GM12878 (cell line): ENCODE data around the gene TMEM140. TPM values are rescaled to one million over a fixed set of nuclear protein-coding genes. Genes with fewer than 3 reads are reported as not detected.

Source experiments
- ATAC-seq: fragments of 200-7000 bp; cut with Tn5 transposase; 3 replicates; pipeline ENCODE4 v1.9.1; 2020; ENCODE audit warnings: mild to moderate bottlenecking, moderate library complexity
- BruUV-seq: library from RNA; stranded (reverse); fragments of 400-500 nt; replicated peaks from 2 replicates; lab custom pipeline; 2021; lab: Mats Ljungman, UMichigan
- CTCF ChIA-PET: fragments of 300-600 bp; sonication (Branson Sonifier 250); formaldehyde crosslinking; extraction: SDS; loops from one replicate; lab custom pipeline; 2021; ENCODE audit warnings: inconsistent platforms; lab: Yijun Ruan, JAX
- POLR2A ChIA-PET: fragments of 350-600 bp; formaldehyde crosslinking; extraction: SDS; loops from one replicate; lab custom pipeline; 2021; ENCODE audit warnings: inconsistent platforms; lab: Charles Lee
- RAD21 ChIA-PET: fragments of 300-600 bp; sonication (Branson Sonifier 250); formaldehyde crosslinking; loops from one replicate; lab custom pipeline; 2023; ENCODE audit warnings: antibody characterized with exemption; ENCODE audit not compliant: unreplicated experiment; lab: Charles Lee
- SMC1A ChIA-PET: fragments of 300-600 bp; sonication (Branson Sonifier 250); formaldehyde crosslinking; loops from one replicate; lab custom pipeline; 2023; ENCODE audit not compliant: unreplicated experiment, uncharacterized antibody; lab: Charles Lee
- DNase-seq: peaks from one replicate; pipeline ENCODE4 v3.0.0-alpha.2; 2011; ENCODE audit warnings: low read depth, low spot score
- FAIRE-seq: peaks from 3 replicates; lab custom pipeline; 2011; peaks lifted over from hg19 to GRCh38; lab: Jason Lieb, UNC
- H2AFZ ChIP-seq: 2 replicates; pipeline ENCODE4 v1.6.0; 2011; ENCODE audit warnings: low read depth, low read length, control low read depth; ENCODE audit not compliant: control insufficient read depth
- H3K27ac ChIP-seq: 2 replicates; pipeline ENCODE4 v1.5.1; 2011; ENCODE audit warnings: control low read depth; ENCODE audit not compliant: control insufficient read depth, insufficient read depth
- H3K27me3 ChIP-seq, 2 experiments: replicated peaks in 1 of 2; 2 replicates each; pipeline versions ENCODE4 v1.6.0 to v1.6.1; 2011; ENCODE audit warnings: low read length in 1 of 2; ENCODE audit not compliant: control insufficient read depth in 2 of 2, insufficient read depth in 2 of 2
- H3K36me3 ChIP-seq, 2 experiments: 2 replicates each; pipeline ENCODE4 v1.5.1; 2011; ENCODE audit warnings: low read length in 1 of 2; ENCODE audit not compliant: control insufficient read depth in 2 of 2, insufficient read depth in 2 of 2
- H3K4me1 ChIP-seq: 2 replicates; pipeline ENCODE4 v1.6.1; 2011; ENCODE audit warnings: mild to moderate bottlenecking, low read length, moderate library complexity, mixed read lengths; ENCODE audit not compliant: control insufficient read depth, insufficient read depth
- H3K4me2 ChIP-seq: 2 replicates; pipeline ENCODE4 v1.6.0; 2011; ENCODE audit warnings: control low read depth; ENCODE audit not compliant: control insufficient read depth, insufficient read depth
- H3K4me3 ChIP-seq: fragments of 200-600 bp; sonication (generic); 2 replicates; pipeline ENCODE4 v1.5.1; 2016
- H3K79me2 ChIP-seq: 2 replicates; pipeline ENCODE4 v1.6.0; 2011; ENCODE audit warnings: low read length; ENCODE audit not compliant: control insufficient read depth, insufficient read depth
- H3K9ac ChIP-seq: 2 replicates; pipeline ENCODE4 v1.8.0; 2011; ENCODE audit warnings: low read length, control low read depth, mixed read lengths; ENCODE audit not compliant: control insufficient read depth, insufficient read depth
- H3K9me3 ChIP-seq: replicated peaks from 3 replicates; pipeline ENCODE4 v1.5.1; 2011; ENCODE audit warnings: mild to moderate bottlenecking, low read length; ENCODE audit not compliant: control insufficient read depth, insufficient read depth
- H4K20me1 ChIP-seq: 2 replicates; pipeline ENCODE4 v1.6.0; 2011; ENCODE audit not compliant: control insufficient read depth, insufficient read depth
- IKZF2 ChIP-seq, 2 experiments: fragments of 450-650 bp; IDR thresholded peaks; 2 replicates each; pipeline ENCODE4 v1.6.1; 2017; ENCODE audit warnings: mild to moderate bottlenecking in 2 of 2, moderate library complexity in 2 of 2
- MXI1 ChIP-seq: fragments of 150-350 bp; IDR thresholded peaks from 2 replicates; pipeline ENCODE4 v1.6.1; 2011; ENCODE audit warnings: low read depth, mild to moderate bottlenecking, inconsistent platforms, low read length, improper control_type of control experiment
- MYC ChIP-seq: IDR thresholded peaks from 2 replicates; pipeline ENCODE4 v1.6.1; 2011; ENCODE audit warnings: mild to moderate bottlenecking, low read length, moderate library complexity, inconsistent platforms; ENCODE audit not compliant: insufficient read depth, insufficient replicate concordance, insufficient read length, severe bottlenecking
- NRF1 ChIP-seq: conservative IDR thresholded peaks from 2 replicates; pipeline ENCODE4 v1.6.1; 2011; ENCODE audit warnings: mild to moderate bottlenecking, low read depth, low read length, improper control_type of control experiment
- PAX8 ChIP-seq: fragments of 450-650 bp; IDR thresholded peaks from 2 replicates; pipeline ENCODE4 v1.6.1; 2017; ENCODE audit warnings: mild to moderate bottlenecking, moderate library complexity
- RBBP5 ChIP-seq: fragments of 200-600 bp; sonication (generic); conservative IDR thresholded peaks from 2 replicates; pipeline ENCODE4 v1.6.1; 2016
- ZNF274 ChIP-seq: IDR thresholded peaks from one replicate; pipeline ENCODE4 v1.8.0; 2011; ENCODE audit not compliant: insufficient read length, insufficient read depth
- WGBS: methylation state at CpG from one replicate; pipeline ENCODE4 v1.1.6; 2016; ENCODE audit warnings: low lambda C conversion rate; ENCODE audit not compliant: insufficient replicate concordance, insufficient coverage; ENCODE audit errors: missing lambda C conversion rate; 5-methylcytosine and 5-hydroxymethylcytosine counted together
- in situ Hi-C: fragments of 300-500 bp; cut with MboI; formaldehyde crosslinking; loops from 9 replicates; pipeline ENCODE4 v1.14.3; 2018; ENCODE audit warnings: mixed read lengths
- intact Hi-C: fragments of 100-400 bp; cut with micrococcal nuclease; formaldehyde crosslinking; loops from one replicate; pipeline ENCODE4 v1.14.2; 2022; ENCODE audit not compliant: unreplicated experiment
- polyA plus RNA-seq, 11 experiments: library from polyadenylated mRNA; depleted of rRNA in 4 of 11; unstranded in 6 of 11; stranded (reverse) in 5 of 11; fragments of >200 nt; fragmentation: Nextera tagmentation in 4 of 11; fragmentation: Illumina TruSeq in 1 of 11; extraction: Ambion mirVana in 4 of 11; extraction: Trizol in 1 of 11; gene quantifications; 1 replicate in 1 of 11; 2 replicates in 10 of 11; pipeline versions ENCODE4 v1.2.1 to v1.2.3, GENCODE V29; 2011 to 2016; ENCODE audit warnings: inconsistent platforms in 2 of 11, missing spikeins in 2 of 11, low read depth in 1 of 11
- total RNA-seq, 4 experiments: library from RNA; depleted of rRNA in 3 of 4; stranded (reverse); fragments of >200 nt in 3 of 4; fragmentation: Illumina TruSeq in 1 of 4; extraction: Trizol in 1 of 4; gene quantifications; 2 replicates each; pipeline versions ENCODE4 v1.2.1 to v1.2.3, GENCODE V29; 2013 to 2021
- TF ChIP-seq, protein P1 (sequence below): IDR thresholded peaks from 2 replicates; pipeline ENCODE4 v1.6.1; 2012; ENCODE audit warnings: low read length, inconsistent platforms
- TF ChIP-seq, protein P2 (sequence below): fragments of 450-650 bp; IDR thresholded peaks from 2 replicates; pipeline ENCODE4 v1.6.1; 2014; ENCODE audit warnings: mild to moderate bottlenecking
- TF ChIP-seq, protein P3 (sequence below): fragments of 450-650 bp; IDR thresholded peaks from 2 replicates; pipeline ENCODE4 v1.6.1; 2017; ENCODE audit warnings: borderline replicate concordance
- TF ChIP-seq, protein P4 (sequence below): fragments of 450-650 bp; formaldehyde crosslinking; IDR thresholded peaks from 2 replicates; pipeline ENCODE4 v1.4.0; 2020; ENCODE audit warnings: mild to moderate bottlenecking, moderate library complexity

The TMEM140 gene
- total and polyA plus RNA-seq, 10 of the 15 experiments (the other 5 are each of a cell fraction or from before 2014, with no cell fraction given): 0.85 to 20.7 (median 3.3) TPM

DNA sequence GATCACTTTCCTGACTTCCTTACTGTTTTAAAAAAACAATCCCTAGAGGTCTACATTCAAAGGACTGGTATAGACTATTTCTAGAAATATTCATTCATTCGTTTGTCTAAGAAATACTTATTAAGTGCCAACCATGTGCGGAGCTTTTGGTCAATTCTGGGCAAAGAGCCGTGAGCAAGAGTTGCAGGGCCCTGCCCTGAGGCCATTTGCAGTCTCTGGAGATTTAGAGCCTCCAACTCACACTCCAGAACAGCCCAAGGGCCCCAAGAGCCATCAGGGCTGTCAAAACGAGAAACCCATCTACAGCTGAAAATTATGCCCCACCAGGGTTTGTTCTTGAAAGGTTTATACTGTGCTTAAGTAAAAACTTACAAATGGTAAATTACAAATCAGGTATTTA lies 47.3 kb downstream of the TMEM140 start:
- H3K27ac ChIP-seq: no peak overlapping the region
- no peaks in the 10 kb centered on the region for H3K27me3 ChIP-seq
- H3K4me1 ChIP-seq: peaks cover 2% of the 10 kb centered on the region; the same call in 1 of the 2 replicates
- ChIA-PET SMC1A (interaction anchor here (1.1 to 1.2 kb wide), 3 partner anchors 11 to 22 kb away, joined by 3 to 5 read pairs (median 3); no protein-coding TSS in a partner anchor), CTCF (interaction anchor here (1.1 kb wide), 1 partner anchor 10 kb away, joined by 6 read pairs; no protein-coding TSS in a partner anchor), RAD21 (no interaction called here), POLR2A (interaction anchor here (0.5 to 2.6 kb wide), 6 partner anchors 9 to 273 kb away, joined by 3 to 12 read pairs (median 4); no protein-coding TSS in a partner anchor)
- no peaks in the 10 kb centered on the region; the same call in none of the 2 replicates for H3K79me2 ChIP-seq
- 70% methylated on average over 4 of the region's 4 CpGs for WGBS
- in situ Hi-C loops: no loop called here
- H3K9me3 ChIP-seq: no peaks in the 10 kb centered on the region
- DNase-seq: no peak
- peaks cover 27 to 49% of the 10 kb centered on the region in 2 experiments for H3K36me3 ChIP-seq
- H3K4me3 ChIP-seq: no peak overlapping the region
- no peak overlapping the region for H3K4me2 ChIP-seq
- no peaks in the 10 kb centered on the region for H4K20me1 ChIP-seq
- no peak overlapping the region for H3K9ac ChIP-seq
- BruUV-seq: no TSS peak
- intact Hi-C loops: no loop called here
- H2AFZ ChIP-seq: no peak overlapping the region
- ATAC-seq: no peak
- TF ChIP-seq, protein P1, sequence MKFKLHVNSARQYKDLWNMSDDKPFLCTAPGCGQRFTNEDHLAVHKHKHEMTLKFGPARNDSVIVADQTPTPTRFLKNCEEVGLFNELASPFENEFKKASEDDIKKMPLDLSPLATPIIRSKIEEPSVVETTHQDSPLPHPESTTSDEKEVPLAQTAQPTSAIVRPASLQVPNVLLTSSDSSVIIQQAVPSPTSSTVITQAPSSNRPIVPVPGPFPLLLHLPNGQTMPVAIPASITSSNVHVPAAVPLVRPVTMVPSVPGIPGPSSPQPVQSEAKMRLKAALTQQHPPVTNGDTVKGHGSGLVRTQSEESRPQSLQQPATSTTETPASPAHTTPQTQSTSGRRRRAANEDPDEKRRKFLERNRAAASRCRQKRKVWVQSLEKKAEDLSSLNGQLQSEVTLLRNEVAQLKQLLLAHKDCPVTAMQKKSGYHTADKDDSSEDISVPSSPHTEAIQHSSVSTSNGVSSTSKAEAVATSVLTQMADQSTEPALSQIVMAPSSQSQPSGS: no peak
- TF ChIP-seq PAX8 (no peak), NRF1 (no peak), MXI1 (no peak), ZNF274 (no peak), RBBP5 (no peak), IKZF2 (IDR thresholded peaks at IDR 0.05) (no peak), MYC (no peak)
- TF ChIP-seq, protein P2, sequence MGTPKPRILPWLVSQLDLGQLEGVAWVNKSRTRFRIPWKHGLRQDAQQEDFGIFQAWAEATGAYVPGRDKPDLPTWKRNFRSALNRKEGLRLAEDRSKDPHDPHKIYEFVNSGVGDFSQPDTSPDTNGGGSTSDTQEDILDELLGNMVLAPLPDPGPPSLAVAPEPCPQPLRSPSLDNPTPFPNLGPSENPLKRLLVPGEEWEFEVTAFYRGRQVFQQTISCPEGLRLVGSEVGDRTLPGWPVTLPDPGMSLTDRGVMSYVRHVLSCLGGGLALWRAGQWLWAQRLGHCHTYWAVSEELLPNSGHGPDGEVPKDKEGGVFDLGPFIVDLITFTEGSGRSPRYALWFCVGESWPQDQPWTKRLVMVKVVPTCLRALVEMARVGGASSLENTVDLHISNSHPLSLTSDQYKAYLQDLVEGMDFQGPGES: no peak
- TF ChIP-seq, protein P3, sequence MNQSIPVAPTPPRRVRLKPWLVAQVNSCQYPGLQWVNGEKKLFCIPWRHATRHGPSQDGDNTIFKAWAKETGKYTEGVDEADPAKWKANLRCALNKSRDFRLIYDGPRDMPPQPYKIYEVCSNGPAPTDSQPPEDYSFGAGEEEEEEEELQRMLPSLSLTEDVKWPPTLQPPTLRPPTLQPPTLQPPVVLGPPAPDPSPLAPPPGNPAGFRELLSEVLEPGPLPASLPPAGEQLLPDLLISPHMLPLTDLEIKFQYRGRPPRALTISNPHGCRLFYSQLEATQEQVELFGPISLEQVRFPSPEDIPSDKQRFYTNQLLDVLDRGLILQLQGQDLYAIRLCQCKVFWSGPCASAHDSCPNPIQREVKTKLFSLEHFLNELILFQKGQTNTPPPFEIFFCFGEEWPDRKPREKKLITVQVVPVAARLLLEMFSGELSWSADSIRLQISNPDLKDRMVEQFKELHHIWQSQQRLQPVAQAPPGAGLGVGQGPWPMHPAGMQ: no peak
- TF ChIP-seq, protein P4, sequence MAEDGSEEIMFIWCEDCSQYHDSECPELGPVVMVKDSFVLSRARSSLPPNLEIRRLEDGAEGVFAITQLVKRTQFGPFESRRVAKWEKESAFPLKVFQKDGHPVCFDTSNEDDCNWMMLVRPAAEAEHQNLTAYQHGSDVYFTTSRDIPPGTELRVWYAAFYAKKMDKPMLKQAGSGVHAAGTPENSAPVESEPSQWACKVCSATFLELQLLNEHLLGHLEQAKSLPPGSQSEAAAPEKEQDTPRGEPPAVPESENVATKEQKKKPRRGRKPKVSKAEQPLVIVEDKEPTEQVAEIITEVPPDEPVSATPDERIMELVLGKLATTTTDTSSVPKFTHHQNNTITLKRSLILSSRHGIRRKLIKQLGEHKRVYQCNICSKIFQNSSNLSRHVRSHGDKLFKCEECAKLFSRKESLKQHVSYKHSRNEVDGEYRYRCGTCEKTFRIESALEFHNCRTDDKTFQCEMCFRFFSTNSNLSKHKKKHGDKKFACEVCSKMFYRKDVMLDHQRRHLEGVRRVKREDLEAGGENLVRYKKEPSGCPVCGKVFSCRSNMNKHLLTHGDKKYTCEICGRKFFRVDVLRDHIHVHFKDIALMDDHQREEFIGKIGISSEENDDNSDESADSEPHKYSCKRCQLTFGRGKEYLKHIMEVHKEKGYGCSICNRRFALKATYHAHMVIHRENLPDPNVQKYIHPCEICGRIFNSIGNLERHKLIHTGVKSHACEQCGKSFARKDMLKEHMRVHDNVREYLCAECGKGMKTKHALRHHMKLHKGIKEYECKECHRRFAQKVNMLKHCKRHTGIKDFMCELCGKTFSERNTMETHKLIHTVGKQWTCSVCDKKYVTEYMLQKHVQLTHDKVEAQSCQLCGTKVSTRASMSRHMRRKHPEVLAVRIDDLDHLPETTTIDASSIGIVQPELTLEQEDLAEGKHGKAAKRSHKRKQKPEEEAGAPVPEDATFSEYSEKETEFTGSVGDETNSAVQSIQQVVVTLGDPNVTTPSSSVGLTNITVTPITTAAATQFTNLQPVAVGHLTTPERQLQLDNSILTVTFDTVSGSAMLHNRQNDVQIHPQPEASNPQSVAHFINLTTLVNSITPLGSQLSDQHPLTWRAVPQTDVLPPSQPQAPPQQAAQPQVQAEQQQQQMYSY (CRISPR knock-in tag): no peak
- FAIRE-seq: no peak
